K562 (cell line): Measurements from ENCODE around the gene SULT6B1. TPM values are rescaled to one million over a fixed set of nuclear protein-coding genes. Genes with fewer than 3 reads are reported as not detected.

Experiments used
- E2F3 ChIP-seq: fragments of 250-450 bp; sonication (Bioruptor Pico); IDR thresholded peaks from 2 replicates; pipeline ENCODE4 v1.4.0; 2020; ENCODE audit warnings: mild to moderate bottlenecking
- FIP1L1 ChIP-seq: fragments of 200-400 bp; formaldehyde crosslinking; IDR thresholded peaks from 2 replicates; pipeline ENCODE4 v1.6.1; 2018; ENCODE audit warnings: mild to moderate bottlenecking, low read depth, low read length; ENCODE audit not compliant: poor library complexity, severe bottlenecking
- MAFF ChIP-seq: IDR thresholded peaks from 2 replicates; pipeline ENCODE4 v1.6.1; 2012; ENCODE audit warnings: low read length, improper control_type of control experiment
- NCOA1 ChIP-seq: fragments of 450-650 bp; IDR thresholded peaks from 2 replicates; pipeline ENCODE4 v1.6.1; 2016; ENCODE audit warnings: low read depth
- NFE2L1 ChIP-seq: fragments of 450-650 bp; IDR thresholded peaks from 2 replicates; pipeline ENCODE4 v1.6.1; 2016; ENCODE audit warnings: missing genetic modification characterization, low read depth, mild to moderate bottlenecking, missing compliant biosample characterization, moderate library complexity, borderline replicate concordance
- RUNX1 ChIP-seq: sonication (generic); IDR thresholded peaks from 2 replicates; pipeline ENCODE4 v1.6.1; 2016; ENCODE audit warnings: antibody characterized with exemption, low read depth
- SRF ChIP-seq, 2 experiments: fragments of 250-450, 450-650 bp in 1 of 2; sonication (Bioruptor Pico) in 1 of 2; sonication (generic) in 1 of 2; formaldehyde crosslinking; IDR thresholded peaks; 2 replicates each; pipeline versions ENCODE4 v1.5.0 to v1.5.1; 2020 to 2022; ENCODE audit warnings: mild to moderate bottlenecking in 1 of 2, missing genetic modification reagents in 1 of 2
- TRIM28 ChIP-seq: fragments of 450-650 bp; IDR thresholded peaks from 2 replicates; pipeline ENCODE4 v1.6.1; 2017
- ZNF143 ChIP-seq: sonication (generic); formaldehyde crosslinking; IDR thresholded peaks from 2 replicates; pipeline ENCODE4 v1.9.0; 2022; ENCODE audit warnings: mild to moderate bottlenecking, missing genetic modification reagents
- ZNF263 ChIP-seq: sonication (generic); formaldehyde crosslinking; IDR thresholded peaks from 2 replicates; pipeline ENCODE4 v1.8.0; 2022; ENCODE audit warnings: mild to moderate bottlenecking, missing genetic modification reagents, borderline replicate concordance
- ZNF436 ChIP-seq: fragments of 250-450, 450-650 bp; sonication (Bioruptor Pico); formaldehyde crosslinking; IDR thresholded peaks from 2 replicates; pipeline ENCODE4 v1.7.0; 2020; ENCODE audit warnings: mild to moderate bottlenecking
- ZNF766 ChIP-seq: fragments of 200-800 bp; sonication (Bioruptor generic); conservative IDR thresholded peaks from 2 replicates; pipeline ENCODE4 v1.6.1; 2016; ENCODE audit warnings: missing genetic modification characterization, missing compliant biosample characterization
- polyA plus RNA-seq, 8 experiments: library from polyadenylated mRNA; depleted of rRNA in 4 of 8; stranded (reverse) in 5 of 8; unstranded in 3 of 8; fragments of >200 nt; fragmentation: Nextera tagmentation in 2 of 8; fragmentation: Illumina TruSeq in 1 of 8; extraction: Ambion mirVana in 2 of 8; extraction: Trizol in 1 of 8; gene quantifications; 2 replicates each; pipeline versions ENCODE4 v1.2.1 to v1.2.3, GENCODE V29; 2011 to 2014; ENCODE audit warnings: inconsistent platforms in 1 of 8, missing spikeins in 1 of 8
- total RNA-seq, 7 experiments: library from RNA; depleted of rRNA in 6 of 7; stranded (reverse); fragments of >200 nt in 6 of 7; fragmentation: Illumina TruSeq in 2 of 7; extraction: Trizol in 2 of 7; gene quantifications; 2 replicates each; pipeline versions ENCODE4 v1.2.1 to v1.2.3, GENCODE V29; 2011 to 2021; ENCODE audit warnings: low replicate concordance in 1 of 7
- TF ChIP-seq, protein P1 (sequence below): IDR thresholded peaks from 2 replicates; pipeline ENCODE4 v1.6.1; 2016; ENCODE audit warnings: missing genetic modification characterization, missing compliant biosample characterization
- TF ChIP-seq, protein P2 (sequence below): IDR thresholded peaks from 3 replicates; pipeline ENCODE4 v1.6.1; 2011; ENCODE audit warnings: borderline replicate concordance, mild to moderate bottlenecking, moderate library complexity; ENCODE audit not compliant: insufficient read length; ENCODE audit errors: extremely low read depth
- TF ChIP-seq, protein P3 (sequence below), 3 experiments: fragments of 200-800 bp in 1 of 3; fragments of 250-450 bp in 1 of 3; fragments of 450-650 bp in 1 of 3; sonication (Bioruptor Pico) in 1 of 3; sonication (Bioruptor generic) in 1 of 3; formaldehyde crosslinking in 1 of 3; IDR thresholded peaks; 2 replicates each; pipeline versions ENCODE4 v1.6.1 to v1.8.0; 2016 to 2022; ENCODE audit warnings: mild to moderate bottlenecking in 2 of 3, missing genetic modification characterization in 2 of 3, missing compliant biosample characterization in 1 of 3, moderate library complexity in 1 of 3
- TF ChIP-seq, protein P4 (sequence below), 2 experiments: fragments of 450-650 bp; IDR thresholded peaks; 2 replicates each; pipeline ENCODE4 v1.6.1; 2016

Gene SULT6B1
- total and polyA plus RNA-seq, 9 of the 15 experiments (the other 6 are each of a cell fraction or from before 2014, with no cell fraction given), result not detected

DNA sequence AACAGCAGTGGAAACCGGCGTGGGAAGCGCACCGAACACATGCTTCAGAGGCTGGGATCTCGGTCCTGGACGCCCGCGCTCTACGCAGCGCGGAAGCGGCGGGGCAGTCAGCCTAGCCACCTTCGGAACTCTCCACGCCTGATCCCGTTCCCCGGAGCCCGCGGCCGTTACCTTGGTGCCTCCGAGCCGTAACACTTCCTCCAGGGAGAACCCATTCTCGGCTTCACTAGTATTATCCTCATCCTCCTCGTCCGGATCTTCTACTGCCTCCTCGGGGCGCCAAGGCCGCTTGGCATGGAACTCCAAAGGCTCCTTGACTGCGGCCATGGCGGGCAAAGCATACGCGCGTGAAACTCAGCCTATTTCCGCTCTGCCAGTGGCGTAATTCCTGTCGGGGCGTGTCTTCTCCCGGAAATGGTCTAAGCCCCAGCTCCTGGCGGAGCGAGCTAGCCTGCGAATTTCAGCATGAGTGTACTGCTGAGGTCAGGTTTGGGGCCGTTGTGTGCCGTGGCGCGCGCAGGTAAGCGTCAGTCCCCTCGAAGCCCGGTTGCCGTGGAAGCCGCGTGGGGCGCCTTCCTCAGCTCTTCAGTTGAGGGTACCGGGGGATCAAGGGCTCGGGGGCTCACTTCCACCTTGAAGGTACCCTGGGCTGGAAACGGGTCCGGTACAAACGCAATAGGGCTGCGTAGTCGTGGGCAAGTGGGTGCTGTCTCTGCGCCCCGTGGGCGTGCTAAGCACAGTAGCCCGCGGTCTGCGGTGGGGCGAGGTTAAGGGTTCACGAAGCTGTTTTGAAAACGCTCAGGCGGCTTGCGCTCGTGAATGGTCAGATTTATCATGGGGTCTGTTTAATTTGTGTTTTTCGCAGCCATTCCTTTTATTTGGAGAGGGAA lies 43.0 kb upstream of the SULT6B1 start, which contains the start of the genes CEBPZ and NDUFAF7 (continued):
- no peak for TF ChIP-seq NFE2L1
- TF ChIP-seq, protein P1, sequence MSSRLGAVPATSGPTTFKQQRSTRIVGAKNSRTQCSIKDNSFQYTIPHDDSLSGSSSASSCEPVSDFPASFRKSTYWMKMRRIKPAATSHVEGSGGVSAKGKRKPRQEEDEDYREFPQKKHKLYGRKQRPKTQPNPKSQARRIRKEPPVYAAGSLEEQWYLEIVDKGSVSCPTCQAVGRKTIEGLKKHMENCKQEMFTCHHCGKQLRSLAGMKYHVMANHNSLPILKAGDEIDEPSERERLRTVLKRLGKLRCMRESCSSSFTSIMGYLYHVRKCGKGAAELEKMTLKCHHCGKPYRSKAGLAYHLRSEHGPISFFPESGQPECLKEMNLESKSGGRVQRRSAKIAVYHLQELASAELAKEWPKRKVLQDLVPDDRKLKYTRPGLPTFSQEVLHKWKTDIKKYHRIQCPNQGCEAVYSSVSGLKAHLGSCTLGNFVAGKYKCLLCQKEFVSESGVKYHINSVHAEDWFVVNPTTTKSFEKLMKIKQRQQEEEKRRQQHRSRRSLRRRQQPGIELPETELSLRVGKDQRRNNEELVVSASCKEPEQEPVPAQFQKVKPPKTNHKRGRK (tag), result no peak
- TF ChIP-seq E2F3 (CRISPR knock-in tag), result no peak; the same call in 1 of the 2 replicates
- no peak for TF ChIP-seq TRIM28
- TF ChIP-seq, protein P2, sequence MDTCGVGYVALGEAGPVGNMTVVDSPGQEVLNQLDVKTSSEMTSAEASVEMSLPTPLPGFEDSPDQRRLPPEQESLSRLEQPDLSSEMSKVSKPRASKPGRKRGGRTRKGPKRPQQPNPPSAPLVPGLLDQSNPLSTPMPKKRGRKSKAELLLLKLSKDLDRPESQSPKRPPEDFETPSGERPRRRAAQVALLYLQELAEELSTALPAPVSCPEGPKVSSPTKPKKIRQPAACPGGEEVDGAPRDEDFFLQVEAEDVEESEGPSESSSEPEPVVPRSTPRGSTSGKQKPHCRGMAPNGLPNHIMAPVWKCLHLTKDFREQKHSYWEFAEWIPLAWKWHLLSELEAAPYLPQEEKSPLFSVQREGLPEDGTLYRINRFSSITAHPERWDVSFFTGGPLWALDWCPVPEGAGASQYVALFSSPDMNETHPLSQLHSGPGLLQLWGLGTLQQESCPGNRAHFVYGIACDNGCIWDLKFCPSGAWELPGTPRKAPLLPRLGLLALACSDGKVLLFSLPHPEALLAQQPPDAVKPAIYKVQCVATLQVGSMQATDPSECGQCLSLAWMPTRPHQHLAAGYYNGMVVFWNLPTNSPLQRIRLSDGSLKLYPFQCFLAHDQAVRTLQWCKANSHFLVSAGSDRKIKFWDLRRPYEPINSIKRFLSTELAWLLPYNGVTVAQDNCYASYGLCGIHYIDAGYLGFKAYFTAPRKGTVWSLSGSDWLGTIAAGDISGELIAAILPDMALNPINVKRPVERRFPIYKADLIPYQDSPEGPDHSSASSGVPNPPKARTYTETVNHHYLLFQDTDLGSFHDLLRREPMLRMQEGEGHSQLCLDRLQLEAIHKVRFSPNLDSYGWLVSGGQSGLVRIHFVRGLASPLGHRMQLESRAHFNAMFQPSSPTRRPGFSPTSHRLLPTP, result no peak
- TF ChIP-seq MAFF, result no peak
- TF ChIP-seq NCOA1, result no peak
- no peak for TF ChIP-seq ZNF766
- TF ChIP-seq, protein P3, sequence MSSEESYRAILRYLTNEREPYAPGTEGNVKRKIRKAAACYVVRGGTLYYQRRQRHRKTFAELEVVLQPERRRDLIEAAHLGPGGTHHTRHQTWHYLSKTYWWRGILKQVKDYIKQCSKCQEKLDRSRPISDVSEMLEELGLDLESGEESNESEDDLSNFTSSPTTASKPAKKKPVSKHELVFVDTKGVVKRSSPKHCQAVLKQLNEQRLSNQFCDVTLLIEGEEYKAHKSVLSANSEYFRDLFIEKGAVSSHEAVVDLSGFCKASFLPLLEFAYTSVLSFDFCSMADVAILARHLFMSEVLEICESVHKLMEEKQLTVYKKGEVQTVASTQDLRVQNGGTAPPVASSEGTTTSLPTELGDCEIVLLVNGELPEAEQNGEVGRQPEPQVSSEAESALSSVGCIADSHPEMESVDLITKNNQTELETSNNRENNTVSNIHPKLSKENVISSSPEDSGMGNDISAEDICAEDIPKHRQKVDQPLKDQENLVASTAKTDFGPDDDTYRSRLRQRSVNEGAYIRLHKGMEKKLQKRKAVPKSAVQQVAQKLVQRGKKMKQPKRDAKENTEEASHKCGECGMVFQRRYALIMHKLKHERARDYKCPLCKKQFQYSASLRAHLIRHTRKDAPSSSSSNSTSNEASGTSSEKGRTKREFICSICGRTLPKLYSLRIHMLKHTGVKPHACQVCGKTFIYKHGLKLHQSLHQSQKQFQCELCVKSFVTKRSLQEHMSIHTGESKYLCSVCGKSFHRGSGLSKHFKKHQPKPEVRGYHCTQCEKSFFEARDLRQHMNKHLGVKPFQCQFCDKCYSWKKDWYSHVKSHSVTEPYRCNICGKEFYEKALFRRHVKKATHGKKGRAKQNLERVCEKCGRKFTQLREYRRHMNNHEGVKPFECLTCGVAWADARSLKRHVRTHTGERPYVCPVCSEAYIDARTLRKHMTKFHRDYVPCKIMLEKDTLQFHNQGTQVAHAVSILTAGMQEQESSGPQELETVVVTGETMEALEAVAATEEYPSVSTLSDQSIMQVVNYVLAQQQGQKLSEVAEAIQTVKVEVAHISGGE (CRISPR knock-in tag; IDR thresholded peaks at IDR 0.05), result peak in 1 of 3 experiments; percentile 84; a peak in 3 of 6 replicates
- TF ChIP-seq RUNX1, result 0 out of 2 replicates have a peak, but pooled peaks have one; percentile 41
- TF ChIP-seq ZNF263 (CRISPR knock-in tag), result 0 out of 2 replicates have a peak, but pooled peaks have one; percentile 11
- TF ChIP-seq, protein P4, sequence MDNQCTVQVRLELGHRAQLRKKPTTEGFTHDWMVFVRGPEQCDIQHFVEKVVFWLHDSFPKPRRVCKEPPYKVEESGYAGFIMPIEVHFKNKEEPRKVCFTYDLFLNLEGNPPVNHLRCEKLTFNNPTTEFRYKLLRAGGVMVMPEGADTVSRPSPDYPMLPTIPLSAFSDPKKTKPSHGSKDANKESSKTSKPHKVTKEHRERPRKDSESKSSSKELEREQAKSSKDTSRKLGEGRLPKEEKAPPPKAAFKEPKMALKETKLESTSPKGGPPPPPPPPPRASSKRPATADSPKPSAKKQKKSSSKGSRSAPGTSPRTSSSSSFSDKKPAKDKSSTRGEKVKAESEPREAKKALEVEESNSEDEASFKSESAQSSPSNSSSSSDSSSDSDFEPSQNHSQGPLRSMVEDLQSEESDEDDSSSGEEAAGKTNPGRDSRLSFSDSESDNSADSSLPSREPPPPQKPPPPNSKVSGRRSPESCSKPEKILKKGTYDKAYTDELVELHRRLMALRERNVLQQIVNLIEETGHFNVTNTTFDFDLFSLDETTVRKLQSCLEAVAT (IDR thresholded peaks at IDR 0.05), result no peak
- TF ChIP-seq ZNF436 (CRISPR knock-in tag), result no peak
- peak; percentile 49 for TF ChIP-seq FIP1L1
- TF ChIP-seq ZNF143 (CRISPR knock-in tag), result no peak
- TF ChIP-seq SRF (CRISPR knock-in tag; IDR thresholded peaks at IDR 0.05), result 0 out of 4 replicates have a peak, but pooled peaks of 1 of the 2 experiments have one; percentile 12
